OCI-LY7 (cell line): ENCODE results near the gene KIF3A. TPM values are rescaled to one million over a fixed set of nuclear protein-coding genes. Genes with fewer than 3 reads are reported as not detected.

Experiments used
- BruUV-seq: library from RNA; stranded (reverse); fragments of 400-500 nt; replicated peaks from 2 replicates; lab custom pipeline; 2021; lab: Mats Ljungman, UMichigan
- CTCF ChIA-PET: fragments of 300-600 bp; sonication (Branson Sonifier 250); formaldehyde crosslinking; loops from one replicate; lab custom pipeline; 2022; ENCODE audit warnings: antibody characterized with exemption; ENCODE audit not compliant: unreplicated experiment; lab: Charles Lee
- POLR2A ChIA-PET: fragments of 300-600 bp; sonication (Branson Sonifier 250); formaldehyde crosslinking; loops from one replicate; lab custom pipeline; 2022; ENCODE audit warnings: antibody characterized with exemption; lab: Charles Lee
- DNase-seq: peaks from one replicate; pipeline ENCODE4 v3.0.0-alpha.2; 2015; ENCODE audit warnings: low spot score
- H2AFZ ChIP-seq: fragments of 200-600 bp; sonication (generic), shearing (Covaris generic); 2 replicates; pipeline ENCODE4 v1.6.1; 2014; ENCODE audit warnings: mild to moderate bottlenecking, antibody characterized with exemption, low read length, moderate library complexity
- H3K27ac ChIP-seq: fragments of 200-600 bp; sonication (generic); 2 replicates; pipeline ENCODE4 v1.5.1; 2014; ENCODE audit warnings: mixed run types, low read depth, mild to moderate bottlenecking, moderate library complexity, low read length, inconsistent platforms; ENCODE audit not compliant: poor library complexity, severe bottlenecking
- H3K36me3 ChIP-seq: fragments of 200-600 bp; sonication (generic); 2 replicates; pipeline ENCODE4 v1.6.1; 2014; ENCODE audit warnings: mild to moderate bottlenecking, antibody characterized with exemption, low read length, moderate library complexity, mixed read lengths; ENCODE audit not compliant: insufficient read depth
- H3K4me1 ChIP-seq: fragments of 200-600 bp; sonication (generic); 2 replicates; pipeline ENCODE4 v1.5.1; 2014; ENCODE audit warnings: mild to moderate bottlenecking, low read length; ENCODE audit not compliant: insufficient read depth, poor library complexity, severe bottlenecking
- H3K4me2 ChIP-seq: fragments of 200-600 bp; sonication (generic); 2 replicates; pipeline ENCODE4 v1.6.1; 2014; ENCODE audit warnings: mild to moderate bottlenecking, low read length
- H3K4me3 ChIP-seq: fragments of 200-600 bp; sonication (generic); 2 replicates; pipeline ENCODE4 v1.5.1; 2014; ENCODE audit warnings: mild to moderate bottlenecking, low read depth, low read length; ENCODE audit not compliant: poor library complexity, severe bottlenecking
- H3K79me2 ChIP-seq: fragments of 200-600 bp; sonication (generic); 2 replicates; pipeline ENCODE4 v1.6.1; 2016; ENCODE audit warnings: low read depth, mild to moderate bottlenecking, low read length, moderate library complexity, mixed read lengths; ENCODE audit not compliant: insufficient read depth
- H3K9me2 ChIP-seq: fragments of 200-600 bp; sonication (generic); 2 replicates; pipeline ENCODE4 v1.6.1; 2016; ENCODE audit warnings: mild to moderate bottlenecking, low read length, mixed read lengths; ENCODE audit not compliant: insufficient read depth
- H3K9me3 ChIP-seq: fragments of 200-600 bp; sonication (generic); 2 replicates; pipeline ENCODE4 v1.6.1; 2014; ENCODE audit warnings: mild to moderate bottlenecking, mixed run types, low read length, mixed read lengths
- H4K20me1 ChIP-seq: fragments of 200-600 bp; sonication (generic); 2 replicates; pipeline ENCODE4 v1.6.1; 2014; ENCODE audit warnings: mild to moderate bottlenecking, antibody characterized with exemption, low read length, moderate library complexity, mixed read lengths; ENCODE audit not compliant: insufficient read depth
- EZH2phosphoT487 ChIP-seq: fragments of 200-600 bp; sonication (generic); IDR thresholded peaks from 2 replicates; pipeline ENCODE4 v1.6.1; 2018; ENCODE audit warnings: low read depth, borderline replicate concordance, mild to moderate bottlenecking, mixed run types, antibody characterized with exemption, low read length, moderate library complexity, mixed read lengths
- intact Hi-C: fragments of 100-400 bp; cut with micrococcal nuclease; formaldehyde crosslinking; loops from one replicate; pipeline ENCODE4 v1.10.0; 2022; ENCODE audit not compliant: unreplicated experiment
- total RNA-seq, 2 experiments: library from RNA; depleted of rRNA in 1 of 2; stranded (reverse); fragments of >200 nt in 1 of 2; shearing (Covaris generic) in 1 of 2; gene quantifications; 2 replicates each; pipeline ENCODE4 v1.2.3, GENCODE V29; 2014 to 2022
- TF ChIP-seq, protein P1 (sequence below): fragments of 200-600 bp; sonication (generic); conservative IDR thresholded peaks from 2 replicates; pipeline ENCODE4 v1.5.1; 2014; ENCODE audit warnings: mild to moderate bottlenecking, antibody characterized with exemption, low read length, moderate library complexity, mixed read lengths

The KIF3A gene
- total RNA-seq, 2 experiments from 2014 or later = 6.7 to 14.2 TPM

DNA sequence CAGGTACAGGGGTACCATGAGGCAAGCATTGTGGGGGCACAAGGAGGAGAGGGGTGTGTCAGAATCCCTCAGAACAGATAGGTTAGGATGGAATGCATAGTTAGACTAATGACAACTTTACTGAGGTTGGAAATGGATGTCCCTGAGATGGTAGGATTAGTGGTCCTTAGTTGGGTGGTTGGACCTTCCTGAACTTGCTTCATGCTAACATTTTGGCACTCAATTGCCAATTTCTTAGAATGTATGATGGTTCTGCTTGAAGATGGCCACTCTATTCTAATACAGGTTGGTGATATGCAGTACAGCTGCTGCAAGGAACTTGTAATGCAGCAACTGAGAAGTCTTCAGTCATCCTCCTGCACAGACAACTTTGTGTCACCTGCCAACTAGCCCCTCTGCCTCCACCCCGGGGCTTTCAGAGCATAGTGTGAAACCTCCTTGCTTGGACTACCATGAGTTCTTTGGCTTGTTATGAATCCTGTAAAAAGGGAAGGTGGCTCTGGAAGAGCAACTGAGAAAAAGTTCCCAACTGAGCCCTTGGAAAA, 15.3 kb upstream of the KIF3A start:
- POLR2A ChIA-PET = interaction anchor here (1.4 kb wide), 1 partner anchor 15 kb away, joined by 6 read pairs; the partner anchor contains the start of gene KIF3A
- no peak overlapping the region for H2AFZ ChIP-seq
- H3K9me3 ChIP-seq = no peaks in the 10 kb centered on the region
- no peak for DNase-seq
- no peaks in the 10 kb centered on the region for H3K4me1 ChIP-seq
- no peaks in the 10 kb centered on the region for H3K36me3 ChIP-seq
- CTCF ChIA-PET = no interaction called here
- no peak overlapping the region for H3K27ac ChIP-seq
- no peaks in the 10 kb centered on the region for H4K20me1 ChIP-seq
- no peak overlapping the region for H3K4me2 ChIP-seq
- no peaks in the 10 kb centered on the region for H3K9me2 ChIP-seq
- no peak overlapping the region for H3K4me3 ChIP-seq
- TF ChIP-seq EZH2phosphoT487 = no peak
- TF ChIP-seq, protein P1, sequence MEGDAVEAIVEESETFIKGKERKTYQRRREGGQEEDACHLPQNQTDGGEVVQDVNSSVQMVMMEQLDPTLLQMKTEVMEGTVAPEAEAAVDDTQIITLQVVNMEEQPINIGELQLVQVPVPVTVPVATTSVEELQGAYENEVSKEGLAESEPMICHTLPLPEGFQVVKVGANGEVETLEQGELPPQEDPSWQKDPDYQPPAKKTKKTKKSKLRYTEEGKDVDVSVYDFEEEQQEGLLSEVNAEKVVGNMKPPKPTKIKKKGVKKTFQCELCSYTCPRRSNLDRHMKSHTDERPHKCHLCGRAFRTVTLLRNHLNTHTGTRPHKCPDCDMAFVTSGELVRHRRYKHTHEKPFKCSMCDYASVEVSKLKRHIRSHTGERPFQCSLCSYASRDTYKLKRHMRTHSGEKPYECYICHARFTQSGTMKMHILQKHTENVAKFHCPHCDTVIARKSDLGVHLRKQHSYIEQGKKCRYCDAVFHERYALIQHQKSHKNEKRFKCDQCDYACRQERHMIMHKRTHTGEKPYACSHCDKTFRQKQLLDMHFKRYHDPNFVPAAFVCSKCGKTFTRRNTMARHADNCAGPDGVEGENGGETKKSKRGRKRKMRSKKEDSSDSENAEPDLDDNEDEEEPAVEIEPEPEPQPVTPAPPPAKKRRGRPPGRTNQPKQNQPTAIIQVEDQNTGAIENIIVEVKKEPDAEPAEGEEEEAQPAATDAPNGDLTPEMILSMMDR = no peak
- no peaks in the 10 kb centered on the region for H3K79me2 ChIP-seq
- intact Hi-C loops = no loop called here
- no TSS peak for BruUV-seq

DNA sequence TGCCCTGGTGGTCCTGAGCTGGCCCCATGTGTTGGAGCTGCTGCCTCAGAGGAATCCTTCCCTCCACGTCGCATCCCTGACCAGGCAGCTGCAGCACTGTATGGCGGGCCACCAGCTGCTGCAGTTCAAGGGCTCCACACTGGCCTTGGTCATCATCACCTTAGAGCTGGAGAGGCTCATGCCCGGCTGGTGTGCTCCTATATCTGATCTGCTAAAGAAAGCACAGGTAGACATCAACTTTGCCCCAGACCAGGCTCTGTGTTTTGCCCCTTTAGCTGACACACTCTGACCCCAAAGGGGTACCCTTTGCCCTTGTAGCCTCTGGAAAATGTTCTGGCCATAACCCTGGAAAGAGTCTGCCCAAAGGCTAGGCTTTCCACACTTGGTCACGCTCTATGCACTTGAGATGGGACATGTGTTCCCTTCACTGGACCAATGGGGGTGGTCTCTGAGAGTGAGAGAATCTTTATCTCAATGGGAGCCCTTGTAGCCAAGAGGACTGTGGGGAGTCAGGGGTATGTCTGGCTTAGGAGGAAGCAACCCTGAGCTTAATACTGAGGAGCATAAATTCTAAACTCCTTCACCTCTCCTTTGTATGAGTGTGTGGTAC, 14.7 kb upstream of the KIF3A start:
- POLR2A ChIA-PET = interaction anchor here (1.4 kb wide), 1 partner anchor 14 kb away, joined by 6 read pairs; the partner anchor contains the start of gene KIF3A
- H3K27ac ChIP-seq = no peak overlapping the region
- intact Hi-C loops = no loop called here
- H4K20me1 ChIP-seq = no peaks in the 10 kb centered on the region
- no peaks in the 10 kb centered on the region for H3K9me3 ChIP-seq
- H3K36me3 ChIP-seq = no peaks in the 10 kb centered on the region
- no TSS peak for BruUV-seq
- no peak for DNase-seq
- H2AFZ ChIP-seq = no peak overlapping the region
- H3K79me2 ChIP-seq = no peaks in the 10 kb centered on the region
- CTCF ChIA-PET = no interaction called here
- no peak overlapping the region for H3K4me2 ChIP-seq
- H3K4me1 ChIP-seq = no peaks in the 10 kb centered on the region
- no peaks in the 10 kb centered on the region for H3K9me2 ChIP-seq
- TF ChIP-seq, protein P1 = no peak
- no peak for TF ChIP-seq EZH2phosphoT487
- H3K4me3 ChIP-seq = no peak overlapping the region

DNA sequence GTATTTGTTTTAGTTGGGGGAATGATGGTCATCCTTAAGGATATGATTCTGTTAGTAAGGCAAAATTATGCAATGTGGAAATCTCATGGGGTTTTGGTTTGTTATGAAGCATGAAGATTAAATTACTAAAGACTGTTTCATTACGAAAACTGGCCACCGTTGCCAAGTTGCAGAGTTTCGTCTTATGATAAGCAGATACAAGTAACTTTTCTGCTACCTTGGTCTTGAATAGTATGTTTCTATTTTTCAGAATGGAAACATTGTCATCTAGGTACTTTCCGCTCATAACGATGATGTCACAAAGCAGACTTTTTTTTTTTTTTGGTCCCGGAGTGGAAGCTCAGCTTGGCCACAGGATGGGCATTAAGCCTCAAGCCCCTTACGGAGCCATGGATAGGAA, 14.1 kb upstream of the KIF3A start:
- POLR2A ChIA-PET = interaction anchor here (0.7 to 1.4 kb wide), 2 partner anchors 14 to 104 kb away, joined by 3 to 6 read pairs; partner anchors contain the start of gene KIF3A
- no peak for DNase-seq

More for the DNA sequence above, 14.1 kb upstream of the KIF3A start:
- Histone ChIP-seq H3K9me3 (no peaks in the 10 kb centered on the region), H3K4me2 (no peak overlapping the region), H4K20me1 (no peaks in the 10 kb centered on the region), H3K27ac (no peak overlapping the region), H3K4me1 (no peaks in the 10 kb centered on the region), H3K9me2 (no peaks in the 10 kb centered on the region), H3K79me2 (no peaks in the 10 kb centered on the region), H3K36me3 (no peaks in the 10 kb centered on the region), H3K4me3 (no peak overlapping the region), H2AFZ (no peak overlapping the region)
- no TSS peak for BruUV-seq
- CTCF ChIA-PET = no interaction called here
- TF ChIP-seq, protein P1 = no peak
- TF ChIP-seq EZH2phosphoT487 = no peak
- intact Hi-C loops = no loop called here
